ENCODE results near the gene TSPAN33. TPM values are rescaled to one million over a fixed set of nuclear protein-coding genes. Genes with fewer than 3 reads are reported as not detected.

TSPAN33 gene
- total and polyA plus RNA-seq, 2 of the 13 experiments (the other 11 are each of a cell fraction or from before 2014, with no cell fraction given): 15.3 to 16.5 TPM

DNA sequence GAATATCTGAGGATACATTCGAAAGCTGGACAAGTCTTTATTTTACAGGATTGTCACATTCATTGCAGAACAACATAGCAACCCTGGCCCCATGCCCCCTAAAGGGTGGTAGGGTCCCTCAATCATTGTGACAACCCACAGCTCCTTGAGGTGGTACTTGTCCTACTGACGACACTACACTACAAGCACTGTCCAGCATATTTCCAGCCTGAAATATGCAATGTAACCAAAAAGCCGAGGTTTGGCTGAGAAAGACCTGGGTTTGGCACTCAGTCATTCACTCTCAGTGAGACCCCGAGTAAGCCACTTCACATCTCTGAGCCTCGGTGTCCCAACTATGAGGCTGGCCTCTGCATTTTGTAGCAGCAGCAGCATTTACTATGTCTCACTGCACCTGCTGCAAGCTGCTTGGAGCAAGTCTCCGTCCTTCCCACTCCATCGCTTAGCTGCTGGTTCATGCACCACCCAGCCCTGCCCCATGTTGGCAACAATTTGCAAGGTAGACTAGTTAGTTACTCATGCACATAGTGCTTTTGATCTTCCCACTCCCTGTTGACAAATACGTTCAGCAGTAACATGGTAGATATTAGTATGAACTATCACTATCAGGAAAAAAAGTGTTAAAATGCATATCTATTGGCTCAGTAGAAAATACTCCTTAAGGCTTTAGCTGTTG is 46.0 kb upstream of the TSPAN33 start (continued):
- TF ChIP-seq, protein P1, sequence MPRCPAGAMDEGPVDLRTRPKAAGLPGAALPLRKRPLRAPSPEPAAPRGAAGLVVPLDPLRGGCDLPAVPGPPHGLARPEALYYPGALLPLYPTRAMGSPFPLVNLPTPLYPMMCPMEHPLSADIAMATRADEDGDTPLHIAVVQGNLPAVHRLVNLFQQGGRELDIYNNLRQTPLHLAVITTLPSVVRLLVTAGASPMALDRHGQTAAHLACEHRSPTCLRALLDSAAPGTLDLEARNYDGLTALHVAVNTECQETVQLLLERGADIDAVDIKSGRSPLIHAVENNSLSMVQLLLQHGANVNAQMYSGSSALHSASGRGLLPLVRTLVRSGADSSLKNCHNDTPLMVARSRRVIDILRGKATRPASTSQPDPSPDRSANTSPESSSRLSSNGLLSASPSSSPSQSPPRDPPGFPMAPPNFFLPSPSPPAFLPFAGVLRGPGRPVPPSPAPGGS (CRISPR knock-in tag; IDR thresholded peaks at IDR 0.05): no peak

DNA sequence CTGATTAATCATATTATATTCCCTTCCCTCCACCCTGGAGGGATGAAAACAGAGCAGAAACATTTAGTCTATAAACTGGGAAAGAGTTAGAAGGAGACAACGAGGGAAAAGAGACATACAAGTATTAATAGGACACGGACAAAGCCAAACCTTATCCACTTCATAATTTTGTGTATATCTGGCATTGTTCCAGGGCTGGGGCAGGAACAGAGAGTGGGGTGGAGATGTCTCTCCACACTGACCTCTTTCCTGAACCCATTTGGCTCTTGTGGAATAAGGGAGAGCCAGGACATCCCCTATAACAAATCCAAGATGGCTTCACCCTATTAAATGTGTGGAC is 43.7 kb upstream of the TSPAN33 start:
- FAIRE-seq: no peak
- no peaks in the 10 kb centered on the region for H3K27me3 ChIP-seq (ENCODE audit: control insufficient read depth in 1 of 2, insufficient read depth in 2 of 2, low read length in 2 of 2)
- H3K79me2 ChIP-seq (ENCODE audit: insufficient read depth, low read length): no peaks in the 10 kb centered on the region
- no peaks in the 10 kb centered on the region for H3K36me3 ChIP-seq (replicated peaks in 1 of 2; ENCODE audit: control insufficient read depth in 1 of 2, insufficient read depth in 2 of 2, low read length in 2 of 2)
- in situ Hi-C loops (cut with HindIII; ENCODE audit: extremely low pct_ligation_motif_present, low pct_unique_long_range_greater_than_20kb): no loop called here
- WGBS (ENCODE audit: low lambda C conversion rate): 6% methylated on average over 2 of the region's 2 CpGs
- ATAC-seq: no peak; the same call in 2 of the 3 replicates
- intact Hi-C loops (cut with micrococcal nuclease; ENCODE audit: unreplicated experiment): loop anchor here (5.0 kb wide), 1 partner anchor 43 kb away; the partner anchor contains the start of gene TNPO3
- H3K27ac ChIP-seq (ENCODE audit: extremely low read length, insufficient read depth, low read length): peak overlapping the region; percentile 79
- H2AFZ ChIP-seq (ENCODE audit: low read length): peak overlapping the region; percentile 37
- DNase-seq (ENCODE audit: low spot score): no peak
- no peaks in the 10 kb centered on the region for H4K20me1 ChIP-seq (ENCODE audit: insufficient read depth, low read length)
- 0 out of 2 replicates have a peak overlapping the region, but pooled peaks have one; percentile 6 for H3K9ac ChIP-seq (ENCODE audit: insufficient read depth, low read depth, low read length)
- peaks cover 60% of the 10 kb centered on the region for H3K4me1 ChIP-seq (ENCODE audit: insufficient read depth, low read length)
- H3K9me3 ChIP-seq (ENCODE audit: low read length): no peaks in the 10 kb centered on the region
- H3K4me3 ChIP-seq (replicated peaks in 1 of 3; ENCODE audit: insufficient read depth in 1 of 3, low read depth in 2 of 3, low read length in 3 of 3): peak overlapping the region in 2 of 3 experiments; percentile 26 to 43; a peak in 2 of 6 replicates
- H3K4me2 ChIP-seq (ENCODE audit: low read depth, low read length): peak overlapping the region; percentile 75
- ChIA-PET POLR2A (no interaction called here), CTCF (ENCODE audit: low intra/inter-chr PET ratio, low total read pairs) (no interaction called here)
- no TSS peak for BruUV-seq (replicated peaks)
- TF ChIP-seq, protein P2, sequence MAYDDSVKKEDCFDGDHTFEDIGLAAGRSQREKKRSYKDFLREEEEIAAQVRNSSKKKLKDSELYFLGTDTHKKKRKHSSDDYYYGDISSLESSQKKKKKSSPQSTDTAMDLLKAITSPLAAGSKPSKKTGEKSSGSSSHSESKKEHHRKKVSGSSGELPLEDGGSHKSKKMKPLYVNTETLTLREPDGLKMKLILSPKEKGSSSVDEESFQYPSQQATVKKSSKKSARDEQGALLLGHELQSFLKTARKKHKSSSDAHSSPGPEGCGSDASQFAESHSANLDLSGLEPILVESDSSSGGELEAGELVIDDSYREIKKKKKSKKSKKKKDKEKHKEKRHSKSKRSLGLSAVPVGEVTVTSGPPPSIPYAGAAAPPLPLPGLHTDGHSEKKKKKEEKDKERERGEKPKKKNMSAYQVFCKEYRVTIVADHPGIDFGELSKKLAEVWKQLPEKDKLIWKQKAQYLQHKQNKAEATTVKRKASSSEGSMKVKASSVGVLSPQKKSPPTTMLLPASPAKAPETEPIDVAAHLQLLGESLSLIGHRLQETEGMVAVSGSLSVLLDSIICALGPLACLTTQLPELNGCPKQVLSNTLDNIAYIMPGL (CRISPR knock-in tag; IDR thresholded peaks at IDR 0.05; ENCODE audit: borderline replicate concordance in 1 of 2, low read depth in 1 of 2): 0 out of 4 replicates have a peak, but pooled peaks of 1 of the 2 experiments have one; percentile 13
- TF ChIP-seq HDAC1 (CRISPR knock-in tag; IDR thresholded peaks at IDR 0.05) (0 out of 2 replicates have a peak, but pooled peaks have one; percentile 44), ZNF121 (CRISPR knock-in tag; IDR thresholded peaks at IDR 0.05) (no peak), ZNF782 (CRISPR knock-in tag; IDR thresholded peaks at IDR 0.05; ENCODE audit: borderline replicate concordance) (no peak), DPF2 (CRISPR knock-in tag; IDR thresholded peaks at IDR 0.05; ENCODE audit: borderline replicate concordance, low read depth) (peak; percentile 13; the same call in 1 of the 2 replicates), ZNF230 (CRISPR knock-in tag; IDR thresholded peaks at IDR 0.05) (0 out of 2 replicates have a peak, but pooled peaks have one; percentile 43)
- TF ChIP-seq, protein P3, sequence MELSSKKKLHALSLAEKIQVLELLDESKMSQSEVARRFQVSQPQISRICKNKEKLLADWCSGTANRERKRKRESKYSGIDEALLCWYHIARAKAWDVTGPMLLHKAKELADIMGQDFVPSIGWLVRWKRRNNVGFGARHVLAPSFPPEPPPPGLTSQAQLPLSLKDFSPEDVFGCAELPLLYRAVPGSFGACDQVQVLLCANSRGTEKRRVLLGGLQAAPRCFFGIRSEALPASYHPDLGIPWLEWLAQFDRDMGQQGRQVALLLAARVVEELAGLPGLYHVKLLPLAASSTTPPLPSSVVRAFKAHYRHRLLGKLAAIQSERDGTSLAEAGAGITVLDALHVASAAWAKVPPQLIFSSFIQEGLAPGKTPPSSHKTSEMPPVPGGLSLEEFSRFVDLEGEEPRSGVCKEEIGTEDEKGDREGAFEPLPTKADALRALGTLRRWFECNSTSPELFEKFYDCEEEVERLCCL (CRISPR knock-in tag; IDR thresholded peaks at IDR 0.05; ENCODE audit: borderline replicate concordance): no peak
- TF ChIP-seq, protein P4, sequence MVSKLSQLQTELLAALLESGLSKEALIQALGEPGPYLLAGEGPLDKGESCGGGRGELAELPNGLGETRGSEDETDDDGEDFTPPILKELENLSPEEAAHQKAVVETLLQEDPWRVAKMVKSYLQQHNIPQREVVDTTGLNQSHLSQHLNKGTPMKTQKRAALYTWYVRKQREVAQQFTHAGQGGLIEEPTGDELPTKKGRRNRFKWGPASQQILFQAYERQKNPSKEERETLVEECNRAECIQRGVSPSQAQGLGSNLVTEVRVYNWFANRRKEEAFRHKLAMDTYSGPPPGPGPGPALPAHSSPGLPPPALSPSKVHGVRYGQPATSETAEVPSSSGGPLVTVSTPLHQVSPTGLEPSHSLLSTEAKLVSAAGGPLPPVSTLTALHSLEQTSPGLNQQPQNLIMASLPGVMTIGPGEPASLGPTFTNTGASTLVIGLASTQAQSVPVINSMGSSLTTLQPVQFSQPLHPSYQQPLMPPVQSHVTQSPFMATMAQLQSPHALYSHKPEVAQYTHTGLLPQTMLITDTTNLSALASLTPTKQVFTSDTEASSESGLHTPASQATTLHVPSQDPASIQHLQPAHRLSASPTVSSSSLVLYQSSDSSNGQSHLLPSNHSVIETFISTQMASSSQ (IDR thresholded peaks at IDR 0.05; ENCODE audit: low read depth): no peak; the same call in 1 of the 2 replicates
- TF ChIP-seq, protein P4 (CRISPR knock-in tag; IDR thresholded peaks at IDR 0.05; ENCODE audit: borderline replicate concordance): peak; percentile 13

All from HepG2 (cell line).